Activated CD4-positive, CD25-positive, alpha-beta regulatory T cell treated with anti-CD3 and anti-CD28 coated beads, Interleukin-2, amount 50 U/mL, for 72 hours (primary cell): ENCODE data around the gene ANO9.
"Not testable (repeated sequence)": the region's sequence is repeated elsewhere in the genome, so short reads cannot be mapped to it uniquely, and the experiment has no call there.

Experiments
- DNase-seq: peaks from one replicate; pipeline ENCODE4 v3.0.0; 2021

Gene ANO9

DNA sequence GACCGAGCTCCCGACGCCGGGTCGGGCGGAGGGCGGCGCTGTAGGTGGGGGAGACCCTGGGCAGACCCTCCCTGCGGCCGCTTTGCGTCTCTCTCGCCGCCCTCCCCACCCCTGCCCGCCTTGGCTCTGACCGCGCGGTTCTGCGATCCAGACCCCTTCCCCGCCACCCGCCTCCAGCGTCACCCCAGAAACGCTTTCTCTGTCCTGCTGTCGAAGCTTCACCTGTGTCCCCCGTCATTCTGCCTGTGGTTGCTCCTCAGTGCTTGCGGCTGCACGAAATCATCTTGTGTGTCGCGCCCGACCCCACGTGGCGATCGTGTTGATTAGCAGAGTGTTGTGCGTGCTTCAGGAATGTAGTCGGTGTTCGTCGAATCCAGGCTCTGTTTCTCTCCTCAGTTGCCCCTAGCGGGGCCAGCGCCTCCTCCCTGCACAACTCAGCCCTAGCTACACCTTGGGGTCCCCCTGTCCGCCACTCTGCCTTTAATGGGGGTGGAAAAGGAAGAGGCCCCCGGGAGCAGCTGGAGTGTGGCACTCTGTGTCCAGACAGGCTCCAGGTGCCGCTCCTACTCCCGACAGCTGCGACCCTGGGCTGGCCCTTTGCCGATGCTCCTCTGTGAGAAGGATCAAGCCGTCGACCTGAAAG, 9.1 kb upstream of the ANO9 start:
- peak; percentile 48 for DNase-seq

DNA sequence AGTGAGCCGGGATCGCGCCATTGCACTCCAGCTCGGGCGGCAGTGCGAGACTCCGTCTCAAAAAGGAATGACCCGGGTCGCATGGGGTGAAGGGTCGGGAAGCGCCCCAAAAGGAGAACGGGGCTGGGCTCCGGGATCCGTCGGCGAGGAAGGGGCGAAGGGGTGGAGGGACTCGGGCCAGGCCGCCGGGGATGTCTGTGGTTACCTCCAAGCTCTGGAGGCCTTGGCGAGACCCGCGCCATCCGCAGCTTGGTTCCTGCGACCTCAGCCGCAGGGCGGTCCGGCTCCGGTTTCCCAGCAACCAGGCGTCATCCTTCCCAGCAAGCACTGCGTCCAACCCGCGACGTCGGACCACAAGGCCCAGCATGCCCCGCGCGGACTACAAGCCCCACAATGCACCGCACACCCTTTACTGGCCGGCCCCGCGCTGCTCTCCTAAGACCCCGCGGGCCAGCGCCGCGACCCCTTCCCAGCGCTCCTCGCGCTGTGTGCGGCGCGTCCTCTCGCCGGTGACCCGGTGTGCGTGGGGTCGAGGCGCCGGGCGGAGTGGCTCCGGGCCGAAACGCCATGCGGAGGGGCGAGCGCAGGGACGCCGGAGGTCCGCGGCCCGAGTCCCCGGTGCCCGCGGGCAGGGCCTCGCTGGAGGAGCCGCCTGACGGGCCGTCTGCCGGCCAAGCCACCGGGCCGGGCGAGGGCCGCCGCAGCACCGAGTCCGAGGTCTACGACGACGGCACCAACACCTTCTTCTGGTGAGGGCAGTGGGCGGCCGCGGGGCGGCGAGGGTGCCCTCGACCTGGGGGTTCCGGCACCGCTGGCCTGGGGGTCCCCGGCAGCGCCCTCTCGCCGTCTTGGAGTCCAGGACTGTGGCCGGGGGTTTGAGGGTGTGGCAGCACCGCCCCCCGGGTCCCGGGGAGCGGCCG, 8.3 kb upstream of the ANO9 start, which contains the start of gene PTDSS2:
PTDSS2 (plus strand) TSS at position 391 of the 920 bp plus-strand sequence; CDS start at position 568, 177 bp downstream.
- DNase-seq, result peak; percentile 93

DNA sequence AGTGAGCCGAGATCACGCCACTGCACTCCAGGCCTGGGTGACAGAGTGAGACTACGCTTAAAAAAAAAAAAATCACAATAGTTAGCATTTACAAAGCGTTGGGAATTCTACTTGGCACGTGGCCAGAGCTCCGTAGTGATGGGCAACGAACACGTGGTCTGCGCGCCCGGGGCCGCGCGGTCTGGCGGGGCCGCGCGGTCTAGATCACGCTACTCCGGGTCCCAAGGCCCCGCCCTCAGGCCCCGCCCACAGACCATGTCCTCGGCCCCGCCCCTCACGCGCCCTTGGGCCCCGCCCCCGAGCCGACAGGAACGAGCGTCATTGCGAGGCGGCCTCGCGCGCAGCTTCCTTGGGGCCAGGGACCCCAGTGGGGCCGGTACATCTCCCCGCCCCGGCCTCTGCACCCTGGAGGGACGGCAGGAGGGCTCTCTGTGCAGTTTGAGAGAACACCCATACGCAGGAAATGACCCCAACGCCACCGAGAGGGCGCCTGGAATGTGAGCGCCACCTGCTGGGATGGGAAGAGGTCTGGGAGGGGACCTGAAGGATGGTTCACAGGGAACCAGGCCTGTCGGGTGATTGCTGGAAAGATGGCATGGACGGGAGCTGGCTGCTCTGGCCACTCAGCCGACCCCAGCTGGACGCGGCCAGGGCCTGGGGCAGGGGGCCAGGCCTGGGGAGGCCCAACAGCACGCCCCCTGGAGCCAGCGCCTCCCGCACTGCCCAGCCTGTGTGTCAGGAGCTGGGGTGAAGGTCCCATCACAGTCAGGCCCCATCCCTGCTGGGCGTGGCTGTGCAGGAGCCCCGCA, 6.3 kb upstream of the ANO9 start:
- peak; percentile 98 for DNase-seq

DNA sequence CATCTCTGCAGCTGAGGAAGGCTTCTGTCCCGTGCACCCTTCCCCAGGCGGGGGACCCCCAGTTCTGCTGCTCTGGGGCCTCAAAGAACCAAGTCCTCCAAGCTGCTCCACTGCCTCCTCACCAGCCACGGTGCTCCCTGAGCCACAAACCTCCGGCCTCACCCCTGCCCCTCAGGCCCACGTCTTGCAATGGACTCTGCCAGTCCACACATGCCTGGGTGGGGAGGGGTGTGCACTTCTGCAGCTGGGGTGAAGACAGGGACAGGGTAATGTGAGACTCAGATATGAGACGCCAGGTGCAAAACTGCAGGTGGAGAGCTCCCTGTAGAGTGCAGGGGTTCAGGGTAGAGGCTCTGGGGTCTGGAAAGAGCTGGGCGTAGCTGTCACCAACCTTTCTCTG, 5.1 kb upstream of the ANO9 start:
- DNase-seq, result no peak

DNA sequence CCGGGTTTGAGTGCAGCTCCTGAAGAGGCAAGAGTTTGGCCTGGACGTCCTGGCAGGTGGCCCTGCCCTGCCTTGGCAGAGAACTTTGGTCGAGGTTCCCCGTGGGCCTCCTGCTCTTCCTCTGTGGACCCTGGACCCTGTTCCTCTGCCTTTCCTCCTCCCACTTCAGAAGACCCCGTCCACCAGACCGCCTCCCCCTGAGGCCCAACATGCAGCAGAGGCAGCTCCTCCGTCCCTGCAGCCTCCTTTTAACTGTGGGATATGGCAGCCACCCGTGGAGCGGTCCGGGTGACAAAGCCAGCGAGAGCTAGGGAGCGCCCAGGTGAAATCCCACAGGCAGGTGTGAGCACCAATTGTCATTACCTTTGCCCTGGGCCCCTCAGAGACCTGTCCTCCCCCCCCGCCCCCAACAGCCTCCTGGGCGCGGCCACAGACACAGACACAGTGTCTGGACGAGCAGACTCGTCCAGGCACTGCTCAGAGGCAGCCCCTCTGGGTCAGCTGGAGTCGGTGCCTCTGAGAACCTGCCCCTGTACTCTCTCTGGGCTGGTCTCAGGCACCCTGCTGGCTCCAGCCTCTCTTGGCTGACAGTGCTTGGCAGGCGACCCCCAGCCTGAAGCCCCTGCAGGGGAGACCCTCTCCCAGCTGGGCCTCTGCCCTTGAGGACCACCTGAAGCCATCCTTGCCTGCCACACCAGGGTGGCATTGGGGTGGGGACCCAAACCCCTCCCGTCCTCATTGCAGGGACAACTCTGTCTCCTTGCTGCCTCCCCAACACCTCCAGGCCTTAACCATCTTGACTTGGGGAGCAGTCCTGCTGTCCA, 4.2 kb upstream of the ANO9 start:
- DNase-seq, result no peak

DNA sequence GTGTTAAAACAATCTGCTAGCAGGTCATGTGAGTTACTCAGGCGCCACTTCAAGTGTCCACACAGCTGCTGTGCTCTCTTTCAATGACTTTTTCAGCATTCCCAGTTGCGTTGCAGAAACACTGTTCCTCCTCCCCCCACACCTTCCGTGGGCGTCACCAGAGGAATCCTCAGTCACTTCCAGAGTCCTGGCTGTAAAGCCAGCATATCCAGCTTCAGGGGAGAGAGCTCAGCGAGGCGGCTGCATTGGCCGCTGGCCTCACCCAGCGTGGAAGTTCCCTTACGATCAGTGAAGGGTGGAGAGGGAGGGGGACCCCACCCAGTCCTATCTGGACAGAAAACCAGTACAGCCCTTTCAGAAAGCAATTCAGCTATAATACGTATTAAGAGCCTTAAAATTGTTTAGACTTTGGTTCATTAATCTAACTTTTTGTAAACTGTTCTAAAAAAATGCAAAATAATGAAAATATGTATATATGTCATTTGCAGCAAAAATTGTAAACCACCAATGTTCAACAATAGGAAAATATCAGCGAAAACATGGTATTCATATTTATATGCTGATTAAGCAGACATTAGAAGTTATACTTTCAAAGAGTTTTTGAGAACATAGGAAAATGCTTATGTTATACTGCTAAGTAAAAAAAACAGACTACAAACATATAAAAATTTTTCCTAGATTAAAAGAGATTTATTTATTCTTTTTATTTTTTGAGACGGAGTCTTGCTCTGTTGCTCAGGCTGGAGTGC, 2.8 kb upstream of the ANO9 start:
- no peak for DNase-seq

DNA sequence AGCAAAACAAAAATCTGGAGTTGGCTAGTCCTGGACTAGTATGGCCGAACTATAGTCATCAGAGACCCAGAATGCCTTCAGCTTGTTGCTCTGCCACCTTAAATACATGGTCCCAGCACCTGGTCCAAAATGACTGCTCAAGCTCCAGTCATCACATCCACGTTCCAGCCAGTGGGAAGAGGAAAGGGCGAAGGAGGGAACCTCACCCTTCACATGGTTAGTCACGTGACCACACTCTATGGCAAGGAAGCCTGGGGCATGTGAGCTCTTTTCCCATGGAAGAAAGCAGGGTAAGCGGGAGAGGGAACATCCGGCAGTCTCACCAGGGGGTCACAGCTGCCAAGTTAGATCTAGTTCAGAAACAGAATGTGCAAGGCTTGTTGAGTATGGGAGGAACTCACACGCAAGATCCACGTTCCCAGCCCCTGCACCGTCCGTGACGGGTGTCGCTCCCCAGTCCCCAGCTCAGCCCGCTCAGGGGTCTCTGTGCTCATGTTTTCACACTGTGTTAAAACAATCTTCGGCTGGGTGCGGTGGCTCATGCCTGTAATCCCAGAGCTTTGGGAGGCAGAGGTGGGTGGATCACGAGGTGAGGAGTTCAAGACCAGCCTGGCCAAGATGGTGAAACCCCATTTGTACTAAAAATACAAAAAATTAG, 1.9 kb upstream of the ANO9 start:
- DNase-seq, result no peak

DNA sequence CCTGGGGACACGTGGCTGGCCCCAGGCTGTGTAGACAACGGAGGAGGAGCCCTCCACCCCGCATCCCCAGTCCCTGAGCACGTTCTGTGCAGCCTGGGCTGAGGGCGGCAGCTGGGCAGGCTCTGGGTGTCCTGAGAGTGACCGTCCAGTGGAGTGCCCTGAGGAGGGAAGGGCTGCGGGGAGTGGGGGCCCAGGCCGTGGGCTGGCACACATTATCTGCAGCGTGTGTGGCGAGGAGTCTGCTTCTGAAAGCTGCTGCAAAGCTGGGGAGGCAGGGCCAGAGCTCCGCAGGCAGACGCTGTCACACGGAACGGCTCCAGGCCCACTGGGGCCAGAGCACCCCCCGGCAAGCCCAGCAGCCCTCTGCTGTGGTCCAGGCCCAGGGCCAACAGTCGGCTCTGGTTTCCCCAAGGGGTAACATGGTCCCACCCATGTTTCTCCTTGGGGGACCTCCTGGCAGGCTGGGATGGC, 835 bp upstream of the ANO9 start:
- DNase-seq, result no peak

DNA sequence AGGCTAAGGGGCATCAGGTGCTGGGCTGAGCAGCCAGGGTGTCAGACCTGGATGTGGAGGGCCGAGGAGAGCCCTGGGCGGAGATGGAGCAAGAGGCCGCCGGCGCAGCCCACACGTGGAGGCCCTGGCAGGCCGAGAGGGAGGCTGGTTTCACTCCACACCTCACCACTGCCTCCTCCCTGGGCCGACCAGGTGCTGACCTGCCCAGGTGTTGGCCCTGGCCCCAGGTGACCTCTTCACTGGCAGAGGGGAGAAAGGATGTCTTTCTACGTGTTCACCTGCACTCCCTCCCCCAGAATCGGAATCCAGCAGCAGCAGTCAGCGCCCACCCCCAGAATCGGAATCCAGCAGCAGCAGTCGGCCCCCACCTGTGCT, 781 bp downstream of the ANO9 start:
- DNase-seq, result no peak

DNA sequence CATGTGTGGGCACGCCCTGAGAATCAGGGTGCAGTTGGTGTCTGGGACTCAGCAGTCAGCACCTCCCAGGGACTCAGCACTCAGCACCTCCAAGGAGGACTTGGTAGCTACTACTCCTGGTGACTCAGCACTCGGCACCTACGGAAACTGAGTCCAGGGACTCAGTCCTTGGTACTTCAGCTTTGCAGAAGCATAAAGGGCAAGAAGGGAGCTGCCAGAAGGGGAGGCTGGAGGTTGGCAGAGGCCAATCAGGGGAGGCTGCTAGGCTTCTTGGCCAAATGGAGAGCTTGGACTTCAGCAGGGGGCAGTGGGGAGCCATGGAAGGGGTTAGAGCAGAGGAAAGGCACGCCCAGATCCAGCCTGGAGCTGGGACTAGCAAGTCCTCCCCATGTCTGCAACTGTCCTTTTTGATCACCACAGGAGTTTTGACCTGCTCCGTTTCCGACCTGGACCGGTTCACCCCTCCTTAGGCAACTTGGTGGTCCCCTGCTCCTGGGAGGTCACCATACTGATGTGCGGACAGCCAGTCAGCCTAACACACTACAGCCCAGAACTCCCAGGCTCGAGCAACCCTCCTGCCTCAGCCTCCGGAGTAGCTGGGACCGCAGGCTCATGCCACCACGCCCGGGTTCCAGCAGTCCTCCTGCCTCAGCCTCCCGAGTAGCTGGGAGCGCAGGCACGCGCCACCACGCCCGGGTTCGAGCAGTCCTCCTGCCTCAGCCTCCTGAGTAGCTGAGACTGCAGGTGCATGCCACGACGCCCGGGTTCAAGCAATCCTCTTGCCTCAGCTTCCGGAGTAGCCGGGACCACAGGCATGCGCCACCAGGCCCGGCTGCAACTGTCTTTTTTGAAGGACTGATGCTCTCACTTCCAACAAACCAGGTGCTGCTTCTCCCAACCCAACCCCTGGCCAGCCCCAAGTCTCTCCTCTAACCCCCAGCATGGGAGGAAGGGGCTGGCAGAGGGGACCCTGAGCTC, 1.5 kb downstream of the ANO9 start:
- no peak for DNase-seq

DNA sequence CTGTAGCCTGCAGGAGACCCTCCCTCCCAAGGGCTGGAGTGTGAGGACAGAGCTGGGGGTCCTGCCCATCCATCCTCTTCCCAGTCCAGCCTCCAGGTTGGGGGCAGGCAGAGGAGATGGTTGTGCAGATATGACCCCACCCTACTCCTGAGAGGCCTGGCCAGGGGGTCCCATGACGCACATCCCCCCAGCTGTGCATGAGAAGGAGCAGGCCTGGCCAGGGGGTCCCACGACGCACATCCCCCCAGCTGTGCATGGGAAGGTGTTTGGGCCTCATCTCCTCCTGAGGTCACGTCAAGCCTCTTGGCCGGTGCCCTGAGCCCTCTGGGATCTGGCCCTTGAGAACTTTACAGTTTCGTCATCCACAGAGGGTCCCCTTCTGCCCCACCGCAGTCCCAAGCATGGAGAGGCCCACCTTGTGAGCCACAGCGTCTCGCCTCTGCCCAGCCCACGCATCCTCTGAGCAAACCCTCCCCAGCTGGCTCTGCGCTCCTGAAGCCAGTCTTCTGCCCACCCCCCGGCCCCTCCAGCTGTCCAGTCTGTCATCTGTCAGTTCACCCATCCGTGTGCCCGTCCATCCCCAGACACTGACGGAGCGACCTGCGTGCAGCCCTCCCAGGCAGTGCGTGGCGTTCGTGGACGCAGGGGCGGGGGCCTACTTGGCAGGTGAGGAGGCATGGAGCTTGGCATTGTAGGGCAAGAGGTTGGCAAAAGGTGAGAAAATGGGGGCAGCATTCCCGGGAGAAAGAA, 2.3 kb downstream of the ANO9 start:
- DNase-seq, result no peak

DNA sequence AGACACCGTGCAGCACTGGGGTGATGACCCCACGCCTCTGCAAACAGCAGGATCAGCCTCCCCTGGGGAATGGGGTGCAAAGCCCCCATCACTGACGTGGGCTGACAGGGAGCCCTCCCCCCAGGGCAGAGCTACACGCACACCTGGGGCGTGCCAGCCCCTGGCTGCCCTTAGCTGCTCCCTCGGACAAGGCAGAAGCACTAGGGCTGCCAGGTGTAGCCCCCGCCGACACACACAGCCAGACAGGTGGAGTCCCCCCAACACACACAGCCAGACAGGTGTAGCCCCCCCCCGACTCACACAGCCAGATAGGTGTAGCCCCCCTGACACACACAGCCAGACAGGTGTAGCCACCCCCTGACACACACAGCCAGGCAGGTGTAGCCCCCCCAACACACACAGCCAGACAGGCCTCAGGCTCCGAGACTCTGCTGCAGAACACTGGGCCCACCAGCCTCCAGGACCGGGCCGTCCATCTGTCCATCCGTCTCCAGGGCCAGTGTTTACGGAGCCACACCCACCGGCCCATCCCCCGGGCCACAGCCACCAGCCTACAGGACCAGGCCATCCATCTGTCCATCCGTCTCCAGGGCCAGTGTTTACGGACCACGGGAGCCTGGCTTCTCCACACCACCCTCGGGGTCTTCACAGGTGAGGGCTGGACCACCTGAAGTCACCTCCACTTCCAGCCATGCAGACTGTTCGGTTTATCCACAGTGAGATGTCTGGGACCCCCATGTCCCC, 3.5 kb downstream of the ANO9 start:
- no peak for DNase-seq

DNA sequence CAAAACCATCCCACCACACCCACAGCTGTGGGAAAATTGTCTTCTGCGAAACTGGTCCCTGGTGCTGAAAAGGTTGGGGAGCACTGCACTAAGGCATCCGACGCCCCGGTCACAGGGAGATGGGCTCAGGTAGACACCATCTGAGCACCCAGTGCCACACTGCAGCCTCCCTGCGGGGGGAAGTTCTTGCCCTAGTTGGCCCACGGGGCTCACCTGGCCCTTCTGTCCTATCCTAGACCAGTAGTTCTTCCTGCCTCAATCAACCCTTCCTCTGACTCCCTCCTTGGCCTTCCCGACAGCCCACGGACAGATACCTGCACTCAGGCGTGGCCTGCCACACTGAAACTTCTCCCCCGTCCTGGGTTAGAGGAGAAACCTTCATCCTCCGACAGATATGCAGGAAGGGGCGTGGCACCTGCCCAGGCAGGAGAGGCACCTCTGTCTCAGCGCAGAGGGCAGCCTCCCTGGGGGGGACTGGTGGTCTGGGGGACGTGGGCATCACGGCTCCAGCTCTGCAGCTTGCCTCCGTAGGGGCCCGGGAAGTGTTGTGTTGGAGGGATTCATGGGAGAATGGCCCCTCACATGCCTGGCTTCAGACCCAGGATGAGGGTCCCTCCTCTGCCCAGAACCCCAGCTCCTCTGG, 4.5 kb downstream of the ANO9 start:
- no peak for DNase-seq

DNA sequence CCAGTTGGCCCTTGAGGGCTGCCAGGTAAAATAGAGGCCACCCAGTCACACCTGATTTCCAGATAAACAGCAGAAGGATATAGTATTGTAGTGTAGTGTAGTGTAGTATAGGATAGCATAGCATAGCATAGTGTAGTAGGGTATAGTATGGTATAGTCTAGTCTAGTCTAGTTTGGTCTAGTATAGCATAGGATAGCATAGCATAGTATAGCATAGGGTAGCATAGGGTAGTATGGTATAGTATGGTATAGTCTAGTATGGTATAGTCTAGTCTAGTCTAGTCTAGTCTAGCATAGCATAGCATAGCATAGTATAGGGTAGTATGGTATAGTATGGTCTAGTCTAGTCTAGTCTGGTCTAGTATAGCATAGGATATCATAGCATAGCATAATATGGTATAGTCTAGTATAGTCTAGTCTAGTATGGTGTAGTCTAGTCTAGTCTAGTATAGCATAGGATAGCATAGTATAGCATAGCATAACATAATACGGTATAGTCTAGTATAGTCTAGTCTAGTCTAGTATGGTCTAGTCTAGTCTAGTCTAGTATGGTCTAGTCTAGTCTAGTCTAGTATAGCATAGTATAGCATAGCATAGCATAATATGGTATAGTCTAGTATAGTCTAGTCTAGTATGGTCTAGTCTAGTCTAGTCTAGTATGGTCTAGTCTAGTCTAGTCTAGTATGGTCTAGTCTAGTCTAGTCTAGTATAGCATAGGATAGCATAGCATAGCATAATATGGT, 6.6 kb downstream of the ANO9 start:
- DNase-seq, result not testable (repeated sequence)

DNA sequence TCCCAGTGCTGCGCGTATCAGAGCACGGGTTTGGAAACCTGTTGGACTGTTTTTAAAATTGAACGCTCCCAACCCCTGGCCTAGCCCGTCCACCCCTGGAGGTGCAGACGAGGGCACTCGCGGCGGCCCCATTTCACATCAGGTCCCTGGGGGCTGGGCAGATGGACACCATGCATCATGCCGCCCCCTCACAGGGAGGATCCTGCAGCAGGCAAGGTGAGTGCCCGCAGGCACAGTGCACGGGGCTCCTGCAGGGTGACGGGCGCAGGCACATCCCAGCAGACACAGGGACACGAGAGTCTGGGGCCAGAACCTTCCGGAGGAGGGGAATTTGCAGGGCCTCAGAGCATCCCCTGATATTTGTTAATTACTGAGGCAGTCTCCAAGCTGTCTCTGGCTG, 7.3 kb downstream of the ANO9 start:
- DNase-seq, result no peak

DNA sequence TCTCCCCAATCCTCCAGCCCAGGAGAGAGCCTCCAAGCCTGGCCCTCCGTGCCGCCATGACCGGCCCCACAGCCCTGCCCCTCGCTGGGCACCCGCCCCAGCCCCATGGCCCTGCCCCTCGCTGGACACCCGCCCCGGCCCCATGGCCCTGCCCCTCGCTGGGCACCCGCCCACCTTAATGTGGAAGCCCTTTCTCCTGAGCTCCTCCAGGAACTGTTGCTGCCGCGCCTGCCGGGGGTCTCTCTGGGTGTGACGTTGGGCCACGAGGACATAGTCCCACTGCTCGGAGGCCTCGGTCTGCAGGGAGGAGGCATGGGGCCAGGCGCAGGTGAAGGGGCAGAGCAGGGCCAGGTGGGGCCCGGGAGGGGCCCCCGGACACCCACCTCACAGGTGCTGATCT, 8.2 kb downstream of the ANO9 start:
- no peak for DNase-seq

DNA sequence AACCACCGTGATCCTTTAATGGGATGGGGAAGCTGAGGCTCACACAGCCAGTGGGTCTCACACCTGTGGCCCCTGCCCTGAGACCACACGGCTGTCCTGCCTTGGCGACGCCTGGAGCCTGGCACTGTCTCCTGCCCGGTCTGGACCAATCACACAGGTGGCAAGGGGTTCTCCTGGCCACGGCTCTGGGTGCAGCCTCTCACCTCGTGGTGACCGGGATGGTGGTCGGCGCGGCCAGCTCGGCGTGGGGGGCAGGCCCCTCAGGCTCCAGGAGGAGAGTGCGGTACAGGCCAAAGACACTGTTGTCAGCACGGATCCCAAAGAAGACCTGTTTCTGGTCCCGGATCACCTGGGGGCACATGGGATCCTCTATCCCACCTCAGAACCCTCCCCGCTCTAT, 8.7 kb downstream of the ANO9 start:
- no peak for DNase-seq
